SU-DHL-6 (cell line): Measurements from ENCODE around the gene BACE1.

Experiments
- CTCF ChIP-seq: fragments of 200-600 bp; sonication (generic); IDR thresholded peaks from one replicate; pipeline ENCODE4 v1.5.1; 2017; ENCODE audit warnings: antibody characterized with exemption, mild to moderate bottlenecking, low read length, moderate library complexity; ENCODE audit not compliant: insufficient read depth, poor library complexity, severe bottlenecking
- EZH2phosphoT487 ChIP-seq: fragments of 200-600 bp; sonication (generic), shearing (Covaris generic); conservative IDR thresholded peaks from 2 replicates; pipeline ENCODE4 v1.6.1; 2018; ENCODE audit warnings: mild to moderate bottlenecking, antibody characterized with exemption, low read length, moderate library complexity, mixed read lengths

- TF ChIP-seq CTCF (no peak), EZH2phosphoT487 (no peak)
These were observed 33.1 kb downstream of the BACE1 start for GRCh38 chr11:117282956-117283355.
